ENCODE measurements around the gene MRPL53. TPM values are rescaled to one million over a fixed set of nuclear protein-coding genes. Genes with fewer than 3 reads are reported as not detected.

Gene MRPL53
- total RNA-seq, 1 experiment from 2014 or later = 65.4 TPM

DNA sequence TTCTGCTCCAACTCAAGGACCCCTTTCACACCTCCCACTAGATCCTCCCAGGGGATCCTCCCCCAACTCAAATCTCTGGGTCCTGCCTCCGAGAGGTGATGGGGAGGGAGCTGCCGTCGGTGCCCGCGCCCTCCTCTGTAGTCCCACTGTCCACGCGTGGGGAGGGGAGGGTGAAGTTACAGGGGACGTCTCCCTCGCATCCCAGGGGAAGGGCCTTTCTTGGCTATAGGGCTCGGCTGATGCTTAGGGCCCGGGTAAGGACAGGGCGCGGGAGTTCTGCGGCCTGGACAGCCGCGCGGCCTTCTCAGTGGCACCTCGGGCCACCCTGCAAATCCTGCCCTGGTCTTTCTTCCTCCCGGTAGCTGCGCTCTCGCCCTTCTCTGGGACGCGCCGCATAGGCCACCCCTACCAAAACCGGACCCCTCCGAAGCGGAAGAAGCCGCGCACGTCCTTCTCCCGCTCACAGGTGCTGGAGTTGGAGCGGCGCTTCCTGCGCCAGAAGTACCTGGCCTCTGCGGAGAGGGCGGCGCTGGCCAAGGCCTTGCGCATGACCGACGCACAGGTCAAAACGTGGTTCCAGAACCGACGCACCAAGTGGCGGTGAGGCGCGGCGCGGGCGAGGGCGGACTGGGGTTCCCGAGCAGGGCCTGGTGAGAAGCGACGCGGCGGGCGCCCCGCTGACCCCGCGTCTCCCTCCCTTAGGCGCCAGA lies 42.9 kb upstream of the MRPL53 start:
- no peaks in the 10 kb centered on the region for H3K27me3 ChIP-seq (ENCODE audit: insufficient read depth, low read length)
- ChIA-PET RAD21 (ENCODE audit: low non-redundant PET in 1 of 2, low total read pairs in 2 of 2, uncharacterized antibody in 2 of 2, unreplicated experiment in 2 of 2) (no interaction called here), POLR2A (no interaction called here), CTCF (no interaction called here)
- H3K9ac ChIP-seq (ENCODE audit: low read length) = no peak overlapping the region
- no peaks in the 10 kb centered on the region for H3K4me1 ChIP-seq (ENCODE audit: control insufficient read depth in 1 of 2, insufficient read depth in 2 of 2, low read length in 2 of 2)
- H2AFZ ChIP-seq (ENCODE audit: low read depth, low read length, poor library complexity, severe bottlenecking) = no peak overlapping the region
- no peaks in the 10 kb centered on the region for H3K9me3 ChIP-seq (ENCODE audit: control insufficient read depth in 1 of 2, insufficient read depth in 1 of 2, low read depth in 1 of 2, low read length in 2 of 2)
- no TSS peak for BruUV-seq (replicated peaks)
- no peaks in the 10 kb centered on the region for H3K79me2 ChIP-seq (ENCODE audit: insufficient read depth, low read length)
- intact Hi-C loops (cut with micrococcal nuclease) = no loop called here
- DNase-seq (ENCODE audit: low read depth, low spot score) (no peak), ATAC-seq (no peak)
- no peaks in the 10 kb centered on the region for H3K36me3 ChIP-seq (ENCODE audit: control insufficient read depth in 1 of 2, insufficient read depth in 2 of 2, low read length in 2 of 2)
- H3K27ac ChIP-seq (ENCODE audit: low read depth, low read length) = no peak overlapping the region
- no peaks in the 10 kb centered on the region for H3K9me2 ChIP-seq (ENCODE audit: insufficient read depth)
- H4K20me1 ChIP-seq (ENCODE audit: insufficient read depth) = no peaks in the 10 kb centered on the region
- no peak for TF ChIP-seq FOSL1 (IDR thresholded peaks at IDR 0.05; ENCODE audit: low read depth)
- TF ChIP-seq TCF7L2 (IDR thresholded peaks at IDR 0.05; ENCODE audit: borderline replicate concordance, extremely low read depth, insufficient read depth, insufficient read length) = no peak
- H3K4me3 ChIP-seq (replicated peaks in 1 of 2; ENCODE audit: low read depth in 1 of 2, low read length in 2 of 2) = no peak overlapping the region
- no peak overlapping the region for H3K4me2 ChIP-seq (ENCODE audit: low read length)

DNA sequence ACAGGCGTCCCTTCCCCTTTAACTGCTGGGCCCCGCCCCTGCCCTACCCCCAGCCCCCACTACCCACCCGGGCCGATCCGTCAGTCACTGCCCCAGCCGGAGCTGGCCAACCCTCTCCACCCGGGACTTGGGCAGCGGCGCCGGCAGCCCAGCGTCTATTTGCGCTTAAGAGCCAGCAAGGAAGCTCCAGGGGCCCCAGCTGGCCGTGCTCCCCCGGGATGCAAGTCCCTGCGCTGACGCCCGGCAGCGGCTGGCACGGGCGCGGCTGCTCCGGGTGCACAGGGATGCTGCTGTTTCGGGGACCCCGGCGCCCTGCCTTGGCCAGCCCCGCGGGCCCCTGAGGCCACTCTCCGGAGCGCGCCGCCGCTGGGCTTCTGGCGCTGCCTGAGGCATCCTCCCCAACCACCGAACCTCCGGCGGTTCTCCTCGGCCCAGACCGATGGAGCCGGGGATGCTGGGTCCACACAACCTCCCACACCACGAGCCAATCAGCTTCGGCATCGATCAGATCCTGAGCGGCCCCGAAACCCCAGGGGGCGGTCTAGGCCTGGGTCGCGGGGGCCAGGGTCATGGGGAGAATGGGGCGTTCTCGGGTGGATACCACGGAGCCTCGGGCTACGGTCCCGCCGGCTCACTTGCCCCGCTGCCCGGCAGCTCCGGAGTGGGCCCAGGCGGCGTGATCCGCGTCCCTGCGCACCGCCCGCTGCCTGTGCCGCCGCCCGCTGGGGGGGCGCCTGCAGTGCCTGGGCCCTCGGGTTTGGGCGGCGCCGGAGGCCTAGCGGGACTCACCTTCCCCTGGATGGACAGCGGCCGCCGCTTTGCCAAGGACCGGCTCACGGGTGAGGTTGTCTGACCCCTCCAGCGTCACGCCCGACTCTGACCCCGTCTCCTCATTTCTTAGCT lies 42.1 kb upstream of the MRPL53 start, which contains the start of gene TLX2:
TLX2 (plus strand) TSS at position 83 of the 903 bp plus-strand sequence; CDS start at position 440, 357 bp downstream.
- Histone ChIP-seq H3K27ac (ENCODE audit: low read depth, low read length) (no peak within 1 kb of the TSS), H3K9me3 (ENCODE audit: control insufficient read depth in 1 of 2, insufficient read depth in 1 of 2, low read depth in 1 of 2, low read length in 2 of 2) (no peaks in the 10 kb centered on the region), H3K9me2 (ENCODE audit: insufficient read depth) (no peaks in the 10 kb centered on the region), H3K4me2 (ENCODE audit: low read length) (no peak within 1 kb of the TSS), H3K79me2 (ENCODE audit: insufficient read depth, low read length) (no peaks in the 10 kb centered on the region), H3K4me3 (replicated peaks in 1 of 2; ENCODE audit: low read depth in 1 of 2, low read length in 2 of 2) (no peak within 1 kb of the TSS), H2AFZ (ENCODE audit: low read depth, low read length, poor library complexity, severe bottlenecking) (no peak within 1 kb of the TSS), H3K9ac (ENCODE audit: low read length) (no peak within 1 kb of the TSS), H3K4me1 (ENCODE audit: control insufficient read depth in 1 of 2, insufficient read depth in 2 of 2, low read length in 2 of 2) (no peaks in the 10 kb centered on the region), H3K36me3 (ENCODE audit: control insufficient read depth in 1 of 2, insufficient read depth in 2 of 2, low read length in 2 of 2) (no peaks in the 10 kb centered on the region), H4K20me1 (ENCODE audit: insufficient read depth) (no peaks in the 10 kb centered on the region), H3K27me3 (ENCODE audit: insufficient read depth, low read length) (no peaks in the 10 kb centered on the region)
- ChIA-PET POLR2A (no interaction called here), RAD21 (ENCODE audit: low non-redundant PET in 1 of 2, low total read pairs in 2 of 2, uncharacterized antibody in 2 of 2, unreplicated experiment in 2 of 2) (no interaction called here), CTCF (interaction anchor here (0.7 kb wide), 1 partner anchor 135 kb away, joined by 4 read pairs; no protein-coding TSS in a partner anchor)
- TF ChIP-seq FOSL1 (IDR thresholded peaks at IDR 0.05; ENCODE audit: low read depth) (no peak), POLR2A (IDR thresholded peaks at IDR 0.05; ENCODE audit: borderline replicate concordance, extremely low read depth, insufficient read depth, insufficient read length) (no peak), RAD21 (IDR thresholded peaks at IDR 0.05; ENCODE audit: low read depth) (no peak), TCF7L2 (IDR thresholded peaks at IDR 0.05; ENCODE audit: borderline replicate concordance, extremely low read depth, insufficient read depth, insufficient read length) (no peak), ZNF274 (IDR thresholded peaks at IDR 0.05; ENCODE audit: low read depth, low read length) (no peak), ZFX (IDR thresholded peaks at IDR 0.05) (no peak), ELF1 (IDR thresholded peaks at IDR 0.05; ENCODE audit: borderline replicate concordance, low read depth) (no peak), YY1 (IDR thresholded peaks at IDR 0.05; ENCODE audit: extremely low read depth, insufficient replicate concordance, low read depth, low read length) (no peak)
- TF ChIP-seq, protein P1, sequence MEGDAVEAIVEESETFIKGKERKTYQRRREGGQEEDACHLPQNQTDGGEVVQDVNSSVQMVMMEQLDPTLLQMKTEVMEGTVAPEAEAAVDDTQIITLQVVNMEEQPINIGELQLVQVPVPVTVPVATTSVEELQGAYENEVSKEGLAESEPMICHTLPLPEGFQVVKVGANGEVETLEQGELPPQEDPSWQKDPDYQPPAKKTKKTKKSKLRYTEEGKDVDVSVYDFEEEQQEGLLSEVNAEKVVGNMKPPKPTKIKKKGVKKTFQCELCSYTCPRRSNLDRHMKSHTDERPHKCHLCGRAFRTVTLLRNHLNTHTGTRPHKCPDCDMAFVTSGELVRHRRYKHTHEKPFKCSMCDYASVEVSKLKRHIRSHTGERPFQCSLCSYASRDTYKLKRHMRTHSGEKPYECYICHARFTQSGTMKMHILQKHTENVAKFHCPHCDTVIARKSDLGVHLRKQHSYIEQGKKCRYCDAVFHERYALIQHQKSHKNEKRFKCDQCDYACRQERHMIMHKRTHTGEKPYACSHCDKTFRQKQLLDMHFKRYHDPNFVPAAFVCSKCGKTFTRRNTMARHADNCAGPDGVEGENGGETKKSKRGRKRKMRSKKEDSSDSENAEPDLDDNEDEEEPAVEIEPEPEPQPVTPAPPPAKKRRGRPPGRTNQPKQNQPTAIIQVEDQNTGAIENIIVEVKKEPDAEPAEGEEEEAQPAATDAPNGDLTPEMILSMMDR (IDR thresholded peaks at IDR 0.05 in 2 of 3, conservative IDR thresholded peaks at IDR 0.05 in 1 of 3; ENCODE audit: borderline replicate concordance in 1 of 3, insufficient read depth in 1 of 3, low read depth in 2 of 3, low read length in 2 of 3) = no peak
- TF ChIP-seq, protein P2, sequence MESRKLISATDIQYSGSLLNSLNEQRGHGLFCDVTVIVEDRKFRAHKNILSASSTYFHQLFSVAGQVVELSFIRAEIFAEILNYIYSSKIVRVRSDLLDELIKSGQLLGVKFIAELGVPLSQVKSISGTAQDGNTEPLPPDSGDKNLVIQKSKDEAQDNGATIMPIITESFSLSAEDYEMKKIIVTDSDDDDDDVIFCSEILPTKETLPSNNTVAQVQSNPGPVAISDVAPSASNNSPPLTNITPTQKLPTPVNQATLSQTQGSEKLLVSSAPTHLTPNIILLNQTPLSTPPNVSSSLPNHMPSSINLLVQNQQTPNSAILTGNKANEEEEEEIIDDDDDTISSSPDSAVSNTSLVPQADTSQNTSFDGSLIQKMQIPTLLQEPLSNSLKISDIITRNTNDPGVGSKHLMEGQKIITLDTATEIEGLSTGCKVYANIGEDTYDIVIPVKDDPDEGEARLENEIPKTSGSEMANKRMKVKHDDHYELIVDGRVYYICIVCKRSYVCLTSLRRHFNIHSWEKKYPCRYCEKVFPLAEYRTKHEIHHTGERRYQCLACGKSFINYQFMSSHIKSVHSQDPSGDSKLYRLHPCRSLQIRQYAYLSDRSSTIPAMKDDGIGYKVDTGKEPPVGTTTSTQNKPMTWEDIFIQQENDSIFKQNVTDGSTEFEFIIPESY (IDR thresholded peaks at IDR 0.05; ENCODE audit: extremely low read depth, insufficient replicate concordance, low read length) = no peak
- TF ChIP-seq, protein P3, sequence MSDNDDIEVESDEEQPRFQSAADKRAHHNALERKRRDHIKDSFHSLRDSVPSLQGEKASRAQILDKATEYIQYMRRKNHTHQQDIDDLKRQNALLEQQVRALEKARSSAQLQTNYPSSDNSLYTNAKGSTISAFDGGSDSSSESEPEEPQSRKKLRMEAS (IDR thresholded peaks at IDR 0.05) = no peak
- BruUV-seq (replicated peaks) = no TSS peak
- intact Hi-C loops (cut with micrococcal nuclease) = no loop called here
- DNase-seq (ENCODE audit: low read depth, low spot score) = no peak
- ATAC-seq = no peak
